ENCODE results near the gene OSTF1.

- TF ChIP-seq POLR2A (IDR thresholded peaks at IDR 0.05; ENCODE audit: low read depth, low read length) = no peak
- no peak for TF ChIP-seq POLR2AphosphoS5 (IDR thresholded peaks at IDR 0.05; ENCODE audit: low read depth, low read length)
- TF ChIP-seq TAF1 (IDR thresholded peaks at IDR 0.05; ENCODE audit: low read depth, low read length) = no peak
- TF ChIP-seq SPI1 (IDR thresholded peaks at IDR 0.05; ENCODE audit: low read depth, low read length) = no peak
- no peak for TF ChIP-seq PAX5 (IDR thresholded peaks at IDR 0.05; ENCODE audit: insufficient read depth, low read length, severe bottlenecking)
Measured at GRCh38 chr9:75087289-75087823, 958 bp upstream of the OSTF1 start.
